Stimulated activated CD4-positive, alpha-beta T cell treated with anti-CD3 and anti-CD28 coated beads, Interleukin-1b, Interleukin-23, amount 100 ng/mL, for 48 hours (primary cell): Measurements from ENCODE around the gene TMPRSS13.
A peak's percentile ranks its signal among the peaks of the same experiment; 100 is the strongest.
"Not testable (repeated sequence)": the region's sequence is repeated elsewhere in the genome, so short reads cannot be mapped to it uniquely, and the experiment has no call there.

Source experiments
- DNase-seq: peaks from one replicate; pipeline ENCODE4 v3.0.0-alpha.2; 2020

TMPRSS13 gene

DNA sequence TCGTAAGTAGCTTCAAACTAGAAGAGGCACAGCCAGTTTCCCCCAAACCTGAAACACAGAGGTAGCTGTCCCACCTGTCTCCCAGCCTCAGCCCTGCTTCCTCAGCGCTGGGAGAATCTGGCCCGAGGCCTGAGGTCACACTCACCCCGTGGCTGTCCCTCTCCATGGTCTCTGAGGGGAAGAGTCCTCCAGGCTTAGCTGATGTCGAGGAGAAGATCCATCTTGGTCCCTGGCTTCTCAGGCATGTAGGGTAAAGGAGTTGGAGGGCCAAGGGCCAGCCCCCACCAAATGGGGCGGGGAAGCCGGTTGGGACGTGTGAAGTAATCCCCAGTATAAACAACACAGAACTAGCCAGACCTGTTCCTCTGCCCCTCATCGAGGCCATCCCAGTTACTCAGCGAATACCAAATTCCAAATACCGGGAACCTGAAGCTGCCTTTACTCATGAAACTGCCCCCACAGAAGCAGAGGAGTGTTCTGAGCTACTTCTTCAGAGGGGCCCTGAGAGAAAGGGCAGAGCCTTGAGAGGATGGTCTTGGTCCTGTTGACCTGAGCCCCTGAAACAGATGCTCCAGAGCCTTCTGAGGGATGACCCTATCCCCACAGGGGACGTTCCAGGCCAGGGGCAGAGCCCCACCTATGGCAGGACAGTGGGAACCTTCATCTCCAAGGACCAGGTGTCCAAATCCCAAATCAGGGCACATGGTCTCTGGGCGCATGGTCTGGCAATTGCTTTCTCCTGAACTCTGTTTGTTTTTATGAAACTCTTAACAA lies at the start of gene TMPRSS13:
TSS of gene TMPRSS13 (minus strand) at position 261 of the 774 bp plus-strand sequence. CDS start at position 166, 95 bp downstream.
- no peak for DNase-seq

DNA sequence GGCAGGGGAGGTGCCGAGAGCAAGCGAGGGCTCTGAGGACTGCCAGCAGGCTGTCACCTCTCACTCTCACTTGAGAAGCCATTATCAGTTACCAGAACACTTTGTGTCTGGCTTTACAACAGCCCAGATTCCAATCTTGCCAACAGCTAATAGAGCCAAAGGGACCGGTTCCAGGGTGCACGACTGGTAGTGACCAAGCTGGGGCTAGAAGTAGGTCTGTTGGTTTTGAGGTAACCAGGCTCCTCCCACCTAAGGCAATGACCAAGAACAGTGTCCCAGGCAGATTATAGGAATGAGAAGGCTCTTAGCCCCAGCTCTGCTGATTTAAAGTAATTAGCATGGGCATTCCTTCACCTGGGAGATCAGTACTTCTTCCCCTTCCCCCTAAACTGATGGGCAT lies 49.8 kb upstream of the TMPRSS13 start:
- no peak for DNase-seq

DNA sequence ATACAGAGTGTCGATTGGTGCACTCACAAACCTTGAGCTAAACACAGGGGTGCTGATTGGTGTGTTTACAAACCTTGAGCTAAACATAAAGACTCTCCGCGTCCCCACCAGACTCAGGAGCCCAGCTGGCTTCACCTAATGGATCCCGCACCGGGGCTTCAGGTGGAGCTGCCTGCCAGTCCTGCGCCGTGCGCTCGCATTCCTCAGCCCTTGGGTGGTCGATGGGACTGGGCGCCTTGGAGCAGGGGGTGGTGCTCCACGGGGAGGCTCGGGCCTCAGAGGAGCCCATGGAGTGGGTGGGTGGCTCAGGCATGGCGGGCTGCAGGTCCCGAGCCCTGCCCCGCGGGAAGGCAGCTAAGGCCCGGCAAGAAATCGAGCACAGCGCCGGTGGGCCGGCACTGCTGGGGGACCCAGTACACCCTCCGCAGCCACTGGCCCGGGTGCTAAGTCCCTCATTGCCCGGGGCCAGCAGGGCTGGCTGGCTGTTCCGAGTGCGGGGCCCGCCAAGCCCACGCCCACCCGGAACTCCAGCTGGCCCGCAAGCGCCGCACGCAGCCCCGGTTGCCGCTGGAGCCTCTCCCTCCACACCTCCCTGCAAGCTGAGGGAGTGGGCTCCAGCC lies 49.2 kb upstream of the TMPRSS13 start:
- DNase-seq, result not testable (repeated sequence)

GRCh38 chr11:117977612-117978264 lies 48.5 kb upstream of the TMPRSS13 start:
- not testable (repeated sequence) for DNase-seq

DNA sequence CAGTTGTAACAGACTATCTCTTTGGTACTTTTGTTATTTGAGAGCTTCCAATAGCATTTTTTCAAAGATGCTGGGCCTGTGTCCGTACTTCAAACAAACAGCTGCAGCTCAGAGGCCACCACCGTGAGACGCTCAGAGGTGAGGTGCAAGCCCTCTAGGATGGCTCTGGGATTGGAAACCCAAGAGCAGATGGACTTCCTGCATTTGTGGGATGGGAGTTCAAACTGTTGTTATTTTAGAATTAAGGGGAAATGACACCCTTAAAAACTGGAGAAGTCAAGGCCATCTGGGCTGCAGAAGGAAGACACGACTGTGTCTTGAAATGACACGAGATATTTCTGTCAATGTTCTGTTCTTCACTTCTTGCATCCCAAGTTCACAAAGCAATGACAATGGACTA lies 47.8 kb upstream of the TMPRSS13 start:
- no peak for DNase-seq

DNA sequence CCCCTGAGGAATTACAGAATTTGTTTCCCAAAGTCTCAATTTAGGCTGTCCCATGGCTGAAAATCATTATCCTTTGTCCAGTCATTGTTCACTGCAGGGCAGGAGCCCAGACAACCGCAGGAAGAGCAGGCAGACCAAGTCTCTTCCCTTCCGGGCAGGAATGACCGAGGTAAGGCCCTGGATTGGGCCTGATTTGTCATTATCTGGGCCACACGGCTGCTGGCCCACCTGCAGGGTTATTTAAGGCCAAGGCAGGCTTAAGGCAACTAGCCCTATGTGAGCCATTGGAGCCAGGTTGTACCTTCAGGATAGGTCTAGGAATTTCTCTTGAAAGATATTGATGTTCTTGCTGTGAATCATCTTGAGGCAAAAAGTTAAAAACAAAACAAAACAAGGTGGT lies 47.2 kb upstream of the TMPRSS13 start:
- DNase-seq, result no peak

DNA sequence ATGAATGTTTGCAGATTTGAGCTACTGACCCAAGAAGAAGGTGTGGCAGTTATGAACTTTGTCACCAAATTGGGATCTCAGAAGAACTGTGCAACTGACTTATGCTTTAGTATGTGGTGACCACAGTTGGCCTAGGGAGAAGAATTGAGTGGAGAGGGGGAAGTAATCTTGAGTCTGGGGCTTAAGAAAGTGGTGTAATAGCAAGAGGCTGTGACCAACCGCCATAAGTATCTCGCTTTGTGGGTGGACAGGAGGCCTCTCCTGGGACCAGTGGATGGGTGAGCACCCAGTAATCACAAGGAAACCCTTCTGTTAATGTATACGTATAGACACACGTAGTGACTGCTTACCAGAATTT lies 44.3 kb upstream of the TMPRSS13 start:
- DNase-seq, result no peak

- DNase-seq, result no peak
These were observed 43.7 kb upstream of the TMPRSS13 start for GRCh38 chr11:117972629-117973502.

GRCh38 chr11:117972044-117972443 lies 42.8 kb upstream of the TMPRSS13 start:
- DNase-seq, result no peak

- peak; percentile 44 for DNase-seq
These were observed 41.3 kb upstream of the TMPRSS13 start for GRCh38 chr11:117970400-117971024.

GRCh38 chr11:117969160-117969991 lies 40.2 kb upstream of the TMPRSS13 start:
- no peak for DNase-seq

DNA sequence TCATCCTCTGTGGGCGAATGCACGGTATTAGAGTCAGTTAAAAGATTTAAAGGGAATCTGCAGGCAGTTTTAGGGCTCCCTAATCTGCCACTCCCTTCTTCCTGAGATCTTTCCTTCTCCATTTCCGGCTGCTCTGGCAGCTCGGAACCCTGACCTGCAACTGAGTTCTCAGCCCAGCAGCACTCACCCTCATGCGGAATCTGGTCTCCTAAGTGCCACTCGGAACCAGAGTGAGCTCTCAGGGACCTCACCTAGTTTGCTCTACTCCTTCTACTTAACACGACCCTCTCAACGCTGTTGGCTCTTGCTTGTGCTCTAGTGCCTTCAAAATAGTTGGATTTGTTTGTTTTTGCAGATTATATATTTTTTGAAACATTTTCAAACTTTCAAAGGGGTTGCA lies 37.7 kb upstream of the TMPRSS13 start:
- DNase-seq, result no peak

GRCh38 chr11:117962826-117963225 lies 33.6 kb upstream of the TMPRSS13 start:
- no peak for DNase-seq

DNA sequence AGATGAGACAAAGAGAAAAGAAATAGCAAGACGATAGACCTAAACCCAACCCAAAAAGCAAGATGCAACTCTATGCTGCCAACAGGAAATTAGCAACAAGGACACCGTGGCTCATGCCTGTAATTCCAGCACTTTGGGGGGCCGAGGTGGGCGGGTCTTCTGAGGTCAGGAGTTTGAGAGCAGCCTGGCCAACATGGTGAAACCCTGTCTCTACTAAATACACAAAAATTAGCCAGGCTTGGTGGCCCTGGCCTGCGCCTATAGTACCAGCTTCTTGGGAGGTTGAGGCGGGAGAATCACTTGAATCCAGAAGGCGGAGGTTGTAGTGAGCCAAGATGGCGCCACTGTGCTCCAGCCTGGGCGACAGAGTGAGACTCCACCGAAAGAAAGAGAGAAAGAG lies 32.7 kb upstream of the TMPRSS13 start:
- DNase-seq, result no peak

GRCh38 chr11:117960406-117960805 lies 31.2 kb upstream of the TMPRSS13 start:
- DNase-seq, result no peak

- no peak for DNase-seq
These were observed 30.4 kb upstream of the TMPRSS13 start for GRCh38 chr11:117959438-117960149.

DNA sequence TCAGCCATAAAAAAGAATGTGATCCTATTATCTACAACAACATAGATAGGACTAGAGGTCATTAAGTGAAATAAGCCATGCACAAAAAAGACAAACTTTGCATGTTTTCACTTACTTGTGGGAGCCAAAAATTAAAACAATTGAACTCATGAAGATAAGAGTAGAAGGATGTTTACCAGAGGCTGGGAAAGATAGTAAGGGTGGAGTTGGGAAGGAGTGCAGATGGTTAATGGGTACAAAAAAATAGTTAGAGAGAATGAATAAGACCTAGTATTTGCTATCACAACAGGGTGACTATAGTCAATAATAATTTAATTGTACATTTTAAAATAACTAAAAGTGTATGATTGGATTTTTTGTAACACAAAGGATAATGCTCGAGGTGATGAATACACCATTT lies 29.7 kb upstream of the TMPRSS13 start:
- no peak for DNase-seq

DNA sequence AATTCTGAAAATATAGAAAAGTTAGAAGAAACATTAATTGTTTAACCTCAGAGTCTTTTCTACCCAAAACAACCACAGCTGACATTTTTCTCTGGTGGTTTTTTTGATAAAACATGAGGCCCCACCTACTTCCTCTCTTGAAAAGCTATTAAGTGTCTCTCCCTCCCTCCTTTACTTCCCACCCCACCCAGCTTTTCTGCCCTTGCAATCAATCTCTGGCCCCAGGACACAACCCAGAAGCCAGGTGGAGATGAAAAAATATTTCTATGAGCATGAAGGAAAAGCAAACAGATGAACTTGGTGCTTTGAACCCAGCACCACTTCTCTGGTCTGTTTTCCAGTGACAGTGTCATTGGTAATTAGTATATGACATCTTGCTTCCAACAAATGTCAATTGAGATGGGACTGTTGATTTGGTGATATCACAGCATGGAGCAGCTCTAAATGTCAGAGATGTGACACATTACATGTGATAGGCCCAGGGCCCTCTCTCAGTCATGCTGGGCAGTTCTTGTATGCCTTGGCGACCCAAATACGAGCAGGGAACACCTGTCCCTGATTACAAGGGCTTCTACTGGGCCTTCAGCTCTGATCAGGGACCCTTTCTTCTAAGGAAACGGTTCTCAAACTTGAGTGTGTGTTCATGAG lies 23.9 kb upstream of the TMPRSS13 start:
- DNase-seq, result peak; percentile 49

GRCh38 chr11:117950993-117951961 lies 22.1 kb upstream of the TMPRSS13 start:
- DNase-seq, result peak; percentile 34
